Natural killer cell treated with Interleukin-12 subunit alpha and Interleukin-12 subunit beta and Interleukin-15 and Interleukin-18, amount 100 ng/mL, for 72 hours (primary cell): ENCODE measurements around the gene TM4SF20. TPM values are rescaled to one million over a fixed set of nuclear protein-coding genes. Genes with fewer than 3 reads are reported as not detected.
"Not testable (repeated sequence)": the region's sequence is repeated elsewhere in the genome, so short reads cannot be mapped to it uniquely, and the experiment has no call there.

Experiments used
- ATAC-seq, 2 donors: fragments of 150-1000 bp; cut with Tn5 transposase in 1 of 2; sonication (Bioruptor Pico), chemical (Tn5 transposase) in 1 of 2; 2 replicates each; pipeline ENCODE4 v1.10.0; 2021
- DNase-seq: peaks from one replicate; pipeline ENCODE4 v3.0.0; 2022; ENCODE audit warnings: low spot score
- H3K27ac Mint-ChIP-seq, 2 donors: 1 replicate in 1 of 2; 2 replicates in 1 of 2; pipeline ENCODE4 v1.8.0; 2022; ENCODE audit warnings: mixed read lengths in 2 of 2, mild to moderate bottlenecking in 1 of 2, moderate library complexity in 1 of 2
- H3K27me3 Mint-ChIP-seq, 2 donors: 1 replicate in 1 of 2; 2 replicates in 1 of 2; pipeline ENCODE4 v1.8.0; 2022; ENCODE audit warnings: mixed read lengths in 2 of 2
- H3K36me3 Mint-ChIP-seq: one replicate; pipeline ENCODE4 v1.8.0; 2022; ENCODE audit warnings: mixed read lengths
- H3K4me1 Mint-ChIP-seq, 2 donors: 1 replicate in 1 of 2; 2 replicates in 1 of 2; pipeline ENCODE4 v1.8.0; 2022; ENCODE audit warnings: low read depth in 2 of 2, mixed read lengths in 2 of 2, mild to moderate bottlenecking in 1 of 2
- H3K4me3 Mint-ChIP-seq: one replicate; pipeline ENCODE4 v1.8.0; 2022; ENCODE audit warnings: mixed read lengths
- H3K9me3 Mint-ChIP-seq: 2 replicates; pipeline ENCODE4 v1.8.0; 2022; ENCODE audit warnings: mixed read lengths
- total RNA-seq, 2 donors: library from RNA; stranded (reverse); gene quantifications; one replicate each; pipeline ENCODE4 v1.2.3, GENCODE V29; 2022

The TM4SF20 gene
- total RNA-seq, 2 donors from 2014 or later = not detected

GRCh38 chr2:227389231-227389630 is 10.1 kb upstream of the TM4SF20 start:
- H3K9me3 Mint-ChIP-seq = no peaks in the 10 kb centered on the region
- no peaks in the 10 kb centered on the region for H3K36me3 Mint-ChIP-seq
- ATAC-seq = no peak
- H3K4me3 Mint-ChIP-seq = no peak overlapping the region
- DNase-seq = no peak
- no peak overlapping the region for H3K27ac Mint-ChIP-seq
- no peaks in the 10 kb centered on the region for H3K4me1 Mint-ChIP-seq
- H3K27me3 Mint-ChIP-seq = peaks cover 7% of the 10 kb centered on the region in 2 donors

GRCh38 chr2:227388537-227389011 is 9.5 kb upstream of the TM4SF20 start:
- no peak for DNase-seq

GRCh38 chr2:227387583-227387982 is 8.5 kb upstream of the TM4SF20 start, which contains the start of gene SCYGR1:
Gene SCYGR1 (minus strand): TSS chr2:227387949. CDS start chr2:227387949, 0 bp downstream.
- not testable (repeated sequence) for H3K4me3 Mint-ChIP-seq, DNase-seq, H3K4me1 Mint-ChIP-seq, H3K36me3 Mint-ChIP-seq, H3K27ac Mint-ChIP-seq, ATAC-seq, H3K9me3 Mint-ChIP-seq
- peaks cover 11 to 15% of the 10 kb centered on the region in 2 donors for H3K27me3 Mint-ChIP-seq

More at GRCh38 chr2:227388537-227389011, 9.5 kb upstream of the TM4SF20 start:
- no peak overlapping the region for H3K4me3 Mint-ChIP-seq
- H3K27ac Mint-ChIP-seq = no peak overlapping the region
- ATAC-seq = no peak
- H3K4me1 Mint-ChIP-seq = no peaks in the 10 kb centered on the region
- no peaks in the 10 kb centered on the region for H3K36me3 Mint-ChIP-seq
- H3K9me3 Mint-ChIP-seq = no peaks in the 10 kb centered on the region
- peaks cover 10 to 12% of the 10 kb centered on the region in 2 donors for H3K27me3 Mint-ChIP-seq

- Mint-ChIP-seq H3K27me3 (peaks cover 15 to 16% of the 10 kb centered on the region in 2 donors), H3K4me1 (no peaks in the 10 kb centered on the region), H3K4me3 (no peak overlapping the region), H3K27ac (no peak overlapping the region), H3K9me3 (no peaks in the 10 kb centered on the region), H3K36me3 (no peaks in the 10 kb centered on the region)
- no peak for ATAC-seq
- DNase-seq = no peak
Measured at GRCh38 chr2:227386630-227387029, 7.5 kb upstream of the TM4SF20 start.

GRCh38 chr2:227383686-227384085 is 4.6 kb upstream of the TM4SF20 start:
- Mint-ChIP-seq H3K36me3 (no peaks in the 10 kb centered on the region), H3K27ac (no peak overlapping the region), H3K4me3 (no peak overlapping the region), H3K9me3 (no peaks in the 10 kb centered on the region), H3K4me1 (no peaks in the 10 kb centered on the region), H3K27me3 (peaks cover 18 to 26% of the 10 kb centered on the region in 2 donors)
- DNase-seq = no peak
- ATAC-seq = no peak

GRCh38 chr2:227382241-227382835 is 3.2 kb upstream of the TM4SF20 start:
- H3K27me3 Mint-ChIP-seq = peaks cover 20 to 29% of the 10 kb centered on the region in 2 donors
- not testable (repeated sequence) for H3K36me3 Mint-ChIP-seq, ATAC-seq, DNase-seq, H3K4me3 Mint-ChIP-seq, H3K9me3 Mint-ChIP-seq, H3K4me1 Mint-ChIP-seq, H3K27ac Mint-ChIP-seq

GRCh38 chr2:227378371-227378782 is 729 bp downstream of the TM4SF20 start:
- Mint-ChIP-seq H3K27ac (no peak overlapping the region), H3K36me3 (no peaks in the 10 kb centered on the region), H3K4me3 (no peak overlapping the region), H3K4me1 (peaks cover 0 to 4% of the 10 kb centered on the region in 2 donors), H3K27me3 (peaks cover 14 to 24% of the 10 kb centered on the region in 2 donors), H3K9me3 (no peaks in the 10 kb centered on the region)
- DNase-seq (no peak), ATAC-seq (no peak)

- DNase-seq (no peak), ATAC-seq (no peak)
- Mint-ChIP-seq H3K27me3 (peaks cover 19 to 29% of the 10 kb centered on the region in 2 donors), H3K4me3 (no peak overlapping the region), H3K4me1 (peaks cover 3 to 4% of the 10 kb centered on the region in 2 donors), H3K27ac (no peak overlapping the region), H3K36me3 (no peaks in the 10 kb centered on the region), H3K9me3 (no peaks in the 10 kb centered on the region)
Measured at GRCh38 chr2:227377467-227378351, 1.4 kb downstream of the TM4SF20 start.

- H3K4me1 Mint-ChIP-seq = peaks cover 3 to 4% of the 10 kb centered on the region in 2 donors
- ATAC-seq (no peak), DNase-seq (no peak)
- H3K27me3 Mint-ChIP-seq = peaks cover 13 to 30% of the 10 kb centered on the region in 2 donors
- no peak overlapping the region for H3K27ac Mint-ChIP-seq
- no peaks in the 10 kb centered on the region for H3K36me3 Mint-ChIP-seq
- no peaks in the 10 kb centered on the region for H3K9me3 Mint-ChIP-seq
- no peak overlapping the region for H3K4me3 Mint-ChIP-seq
Measured at GRCh38 chr2:227376656-227377396, 2.3 kb downstream of the TM4SF20 start.

- Mint-ChIP-seq H3K27ac (peak overlapping the region in 1 of 2 donors; percentile 51), H3K27me3 (peaks cover 7 to 23% of the 10 kb centered on the region in 2 donors), H3K4me3 (peak overlapping the region; percentile 35), H3K36me3 (no peaks in the 10 kb centered on the region), H3K9me3 (no peaks in the 10 kb centered on the region), H3K4me1 (peaks cover 3 to 4% of the 10 kb centered on the region in 2 donors)
- DNase-seq (no peak), ATAC-seq (peak; percentile 76 to 92)
Measured at GRCh38 chr2:227374158-227374557, 4.9 kb downstream of the TM4SF20 start.

GRCh38 chr2:227373389-227373788 is 5.7 kb downstream of the TM4SF20 start:
- Mint-ChIP-seq H3K4me1 (peaks cover 3 to 4% of the 10 kb centered on the region in 2 donors), H3K9me3 (no peaks in the 10 kb centered on the region), H3K4me3 (no peak overlapping the region), H3K36me3 (no peaks in the 10 kb centered on the region), H3K27ac (no peak overlapping the region), H3K27me3 (peaks cover 7 to 16% of the 10 kb centered on the region in 2 donors)
- DNase-seq (no peak), ATAC-seq (no peak)

GRCh38 chr2:227370791-227371312 is 8.3 kb downstream of the TM4SF20 start:
- H3K9me3 Mint-ChIP-seq = no peaks in the 10 kb centered on the region
- no peaks in the 10 kb centered on the region for H3K36me3 Mint-ChIP-seq
- H3K27me3 Mint-ChIP-seq = peaks cover 5 to 7% of the 10 kb centered on the region in 2 donors
- no peak for ATAC-seq
- H3K27ac Mint-ChIP-seq = no peak overlapping the region
- H3K4me1 Mint-ChIP-seq = peaks cover 3 to 4% of the 10 kb centered on the region in 2 donors
- no peak overlapping the region for H3K4me3 Mint-ChIP-seq
- DNase-seq = no peak

- DNase-seq = no peak
- Mint-ChIP-seq H3K9me3 (no peaks in the 10 kb centered on the region), H3K27ac (no peak overlapping the region), H3K27me3 (peaks cover 5 to 7% of the 10 kb centered on the region in 2 donors), H3K36me3 (no peaks in the 10 kb centered on the region), H3K4me1 (peaks cover 3 to 4% of the 10 kb centered on the region in 2 donors), H3K4me3 (no peak overlapping the region)
- no peak for ATAC-seq
Measured at GRCh38 chr2:227370092-227370491, 9.0 kb downstream of the TM4SF20 start.
